Measurements from ENCODE around the gene GATAD2B. TPM values are rescaled to one million over a fixed set of nuclear protein-coding genes. Genes with fewer than 3 reads are reported as not detected.

Gene GATAD2B
- total and polyA plus RNA-seq, 7 donors, result 3.4 to 53.1 (median 34.8) TPM

GRCh38 chr1:153778824-153779519 lies 143.8 kb downstream of the GATAD2B start:
- Histone ChIP-seq H3K27me3 (ENCODE audit: insufficient read depth in 3 of 3, low read length in 2 of 3) (no peaks in the 10 kb centered on the region), H3K4me3 (no peak overlapping the region), H3K36me3 (ENCODE audit: insufficient read depth in 1 of 2, low read depth in 1 of 2) (no peaks in the 10 kb centered on the region), H3K4me1 (peaks cover 37% of the 10 kb centered on the region), H3K9me3 (no peaks in the 10 kb centered on the region), H3K27ac (no peak overlapping the region)
- 84 to 93% (median 87%) methylated on average over 17 to 18 of the region's 18 CpGs for WGBS, 3 donors
- intact Hi-C loops (cut with DNase I), result no loop called here
- DNase-seq (no peak), ATAC-seq (no peak)
- TF ChIP-seq CTCF (IDR thresholded peaks at IDR 0.05), result no peak

- Histone ChIP-seq H3K27me3 (ENCODE audit: insufficient read depth in 3 of 3, low read length in 2 of 3) (no peaks in the 10 kb centered on the region), H3K9me3 (no peaks in the 10 kb centered on the region), H3K4me1 (peaks cover 34% of the 10 kb centered on the region), H3K4me3 (no peak overlapping the region), H3K36me3 (ENCODE audit: insufficient read depth in 1 of 2, low read depth in 1 of 2) (peaks cover 0 to 4% of the 10 kb centered on the region in 2 donors), H3K27ac (no peak overlapping the region)
- DNase-seq, result no peak
- WGBS, 3 donors, result 89% methylated on average over 22 of the region's 22 CpGs
- intact Hi-C loops (cut with DNase I), result no loop called here
- no peak for ATAC-seq
- TF ChIP-seq CTCF (IDR thresholded peaks at IDR 0.05), result no peak
These were observed 144.5 kb downstream of the GATAD2B start for GRCh38 chr1:153778051-153778823.

GRCh38 chr1:153777648-153778047 lies 145.1 kb downstream of the GATAD2B start:
- Histone ChIP-seq H3K27me3 (ENCODE audit: insufficient read depth in 3 of 3, low read length in 2 of 3) (no peaks in the 10 kb centered on the region), H3K4me3 (no peak overlapping the region), H3K36me3 (ENCODE audit: insufficient read depth in 1 of 2, low read depth in 1 of 2) (peaks cover 0 to 9% of the 10 kb centered on the region in 2 donors), H3K9me3 (no peaks in the 10 kb centered on the region), H3K4me1 (peaks cover 31% of the 10 kb centered on the region), H3K27ac (no peak overlapping the region)
- intact Hi-C loops (cut with DNase I), result no loop called here
- 24 to 39% (median 28%) methylated on average over 7 of the region's 7 CpGs for WGBS, 3 donors
- ATAC-seq (peak in 2 of 4 donors; percentile 20 to 34), DNase-seq (no peak)
- no peak for TF ChIP-seq CTCF (IDR thresholded peaks at IDR 0.05)

GRCh38 chr1:153776845-153777370 lies 145.9 kb downstream of the GATAD2B start:
- H3K36me3 ChIP-seq (ENCODE audit: insufficient read depth in 1 of 2, low read depth in 1 of 2), result peaks cover 0 to 16% of the 10 kb centered on the region in 2 donors
- H3K27ac ChIP-seq, result no peak overlapping the region
- DNase-seq (no peak), ATAC-seq (no peak)
- H3K27me3 ChIP-seq (ENCODE audit: insufficient read depth in 3 of 3, low read length in 2 of 3), result no peaks in the 10 kb centered on the region
- H3K9me3 ChIP-seq, result no peaks in the 10 kb centered on the region
- WGBS, 3 donors, result 90 to 92% (median 91%) methylated on average over 10 of the region's 10 CpGs
- peak overlapping the region; percentile 71 for H3K4me3 ChIP-seq
- no peak for TF ChIP-seq CTCF (IDR thresholded peaks at IDR 0.05)
- H3K4me1 ChIP-seq, result peaks cover 26% of the 10 kb centered on the region
- intact Hi-C loops (cut with DNase I), result no loop called here

All from psoas muscle (tissue), 8 donors.